Adrenal gland (tissue), 12 donors: ENCODE results near the gene SCUBE3. TPM values are rescaled to one million over a fixed set of nuclear protein-coding genes. Genes with fewer than 3 reads are reported as not detected.

Source experiments
- DNase-seq, 7 donors: peaks; one replicate each; pipeline ENCODE4 v3.0.0-alpha.2; 2019 to 2020
- H3K27ac ChIP-seq, 5 donors: fragments of 200-600 bp; sonication (generic) in 4 of 5; 1 replicate in 3 of 5; 2 replicates in 2 of 5; pipeline versions ENCODE4 v1.5.1 to v1.8.0; 2016 to 2020; ENCODE audit warnings: mild to moderate bottlenecking in 1 of 5
- H3K27me3 ChIP-seq: fragments of 200-600 bp; 2 replicates; pipeline ENCODE4 v1.8.0; 2021
- H3K36me3 ChIP-seq, 2 donors: fragments of 200-600 bp; replicated peaks in 1 of 2; 1 replicate in 1 of 2; 2 replicates in 1 of 2; pipeline versions ENCODE4 v1.5.1 to v1.8.0; 2018 to 2022
- H3K4me1 ChIP-seq, 2 donors: fragments of 200-600 bp; replicated peaks in 1 of 2; 1 replicate in 1 of 2; 2 replicates in 1 of 2; pipeline versions ENCODE4 v1.5.1 to v1.8.0; 2018 to 2021
- H3K4me3 ChIP-seq, 4 donors: fragments of 200-600 bp; sonication (generic) in 3 of 4; one replicate each; pipeline ENCODE4 v1.5.1; 2016 to 2018
- H3K9me3 ChIP-seq, 3 donors: fragments of 200-600 bp; sonication (generic) in 1 of 3; replicated peaks in 1 of 3; 1 replicate in 2 of 3; 2 replicates in 1 of 3; pipeline versions ENCODE4 v1.5.1 to v1.8.0; 2016 to 2021
- CTCF ChIP-seq, 6 experiments: fragments of 450-650 bp in 4 of 6; fragments of 200-600 bp in 2 of 6; sonication (generic) in 1 of 6; IDR thresholded peaks; 1 replicate in 5 of 6; 2 replicates in 1 of 6; pipeline versions ENCODE4 v1.5.1 to v1.8.0; 2016 to 2021; ENCODE audit warnings: antibody characterized with exemption in 6 of 6, mild to moderate bottlenecking in 2 of 6, moderate library complexity in 1 of 6
- POLR2A ChIP-seq, 2 donors: fragments of 450-650 bp; IDR thresholded peaks; one replicate each; pipeline ENCODE4 v1.6.1; 2017; ENCODE audit warnings: antibody characterized with exemption in 2 of 2, mild to moderate bottlenecking in 2 of 2, moderate library complexity in 1 of 2
- WGBS, 4 donors: extraction: QIAGEN DNeasy Blood & Tissue Kit in 2 of 4; methylation state at CpG; one replicate each; pipeline versions ENCODE4 v1.1.5 to v1.1.7; 2013 to 2017; 5-methylcytosine and 5-hydroxymethylcytosine counted together
- intact Hi-C, 2 donors: fragments of 100-400 bp; cut with DNase I; formaldehyde crosslinking; loops; one replicate each; pipeline versions ENCODE4 v1.14.1 to v1.15.0; 2022 to 2023
- polyA plus RNA-seq, 3 donors: library from polyadenylated mRNA; stranded (reverse); fragments of 200-250 nt in 2 of 3; fragments of 350-450 nt in 1 of 3; fragmentation: Illumina TruSeq in 1 of 3; extraction: RNeasy Lipid Tissue Mini Kit (QIAGEN cat#74804) in 1 of 3; gene quantifications; one replicate each; pipeline ENCODE4 v1.2.3, GENCODE V29; 2013 to 2014
- total RNA-seq, 9 donors: library from RNA; depleted of rRNA in 4 of 9; stranded (reverse); fragments of >200 nt in 4 of 9; fragments of 120-200 nt in 1 of 9; fragmentation: NEBNext Ultra II Directional in 1 of 9; extraction: Animal tissue kit (Norgen Biotek cat#: 25700) in 1 of 9; gene quantifications; one replicate each; pipeline versions ENCODE4 v1.1.0 to v1.2.4, GENCODE V29; 2013 to 2023
- donor health status: healthy with polysubstance abuse.
- donor health status: Bipolar disorder and iron deficiency.
- donor health status: DM: yes; HTN: yes; CAD: no.
- donor health status: DM: no; HTN: no; CAD: no.
- donor health status: DM: no; HTN: no; CAD: no.
- donor health status: DM: yes; HTN: yes; CAD: no.

The SCUBE3 gene
- total and polyA plus RNA-seq, 12 donors: 0.50 to 32.8 (median 5.4) TPM

GRCh38 chr6:35287671-35288396 lies 74.1 kb downstream of the SCUBE3 start:
- Histone ChIP-seq H3K4me1 (no peaks in the 10 kb centered on the region), H3K4me3 (no peak overlapping the region), H3K36me3 (peaks cover 0 to 95% of the 10 kb centered on the region in 2 donors), H3K27ac (no peak overlapping the region), H3K27me3 (no peaks in the 10 kb centered on the region), H3K9me3 (no peaks in the 10 kb centered on the region)
- WGBS, 4 donors: 92 to 95% (median 93%) methylated on average over 8 to 12 of the region's 12 CpGs
- no peak for DNase-seq
- intact Hi-C loops: no loop called here
- TF ChIP-seq CTCF (IDR thresholded peaks at IDR 0.05) (no peak), POLR2A (IDR thresholded peaks at IDR 0.05) (no peak)

- intact Hi-C loops: no loop called here
- Histone ChIP-seq H3K36me3 (peaks cover 0 to 95% of the 10 kb centered on the region in 2 donors), H3K4me3 (no peak overlapping the region), H3K27me3 (no peaks in the 10 kb centered on the region), H3K9me3 (no peaks in the 10 kb centered on the region), H3K4me1 (no peaks in the 10 kb centered on the region), H3K27ac (no peak overlapping the region)
- 70 to 75% (median 73%) methylated on average over 4 of the region's 4 CpGs for whole genome bisulfite sequencing, 4 donors
- no peak for DNase-seq
- TF ChIP-seq CTCF (IDR thresholded peaks at IDR 0.05): no peak
- TF ChIP-seq POLR2A (IDR thresholded peaks at IDR 0.05): no peak
These were observed 75.1 kb downstream of the SCUBE3 start for GRCh38 chr6:35288834-35289233.

GRCh38 chr6:35291491-35291890 lies 77.7 kb downstream of the SCUBE3 start:
- intact Hi-C loops: no loop called here
- H3K4me1 ChIP-seq: no peaks in the 10 kb centered on the region
- peaks cover 0 to 91% of the 10 kb centered on the region in 2 donors for H3K36me3 ChIP-seq
- H3K4me3 ChIP-seq: no peak overlapping the region
- TF ChIP-seq CTCF (IDR thresholded peaks at IDR 0.05): no peak
- TF ChIP-seq POLR2A (IDR thresholded peaks at IDR 0.05): no peak
- H3K27ac ChIP-seq: no peak overlapping the region
- no peaks in the 10 kb centered on the region for H3K27me3 ChIP-seq
- no peaks in the 10 kb centered on the region for H3K9me3 ChIP-seq
- WGBS, 4 donors: 93 to 97% (median 96%) methylated on average over 13 of the region's 13 CpGs
- DNase-seq: no peak

GRCh38 chr6:35292494-35292893 lies 78.7 kb downstream of the SCUBE3 start:
- DNase-seq: no peak
- intact Hi-C loops: no loop called here
- Histone ChIP-seq H3K4me3 (no peak overlapping the region), H3K27me3 (no peaks in the 10 kb centered on the region), H3K9me3 (no peaks in the 10 kb centered on the region), H3K36me3 (peaks cover 0 to 81% of the 10 kb centered on the region in 2 donors), H3K27ac (no peak overlapping the region), H3K4me1 (peaks cover 0 to 6% of the 10 kb centered on the region in 2 donors)
- 74 to 84% (median 77%) methylated on average over 13 to 15 of the region's 15 CpGs for WGBS, 4 donors
- TF ChIP-seq CTCF (IDR thresholded peaks at IDR 0.05) (no peak), POLR2A (IDR thresholded peaks at IDR 0.05) (no peak)
